ENCODE measurements around the gene DENND4A.

DNA sequence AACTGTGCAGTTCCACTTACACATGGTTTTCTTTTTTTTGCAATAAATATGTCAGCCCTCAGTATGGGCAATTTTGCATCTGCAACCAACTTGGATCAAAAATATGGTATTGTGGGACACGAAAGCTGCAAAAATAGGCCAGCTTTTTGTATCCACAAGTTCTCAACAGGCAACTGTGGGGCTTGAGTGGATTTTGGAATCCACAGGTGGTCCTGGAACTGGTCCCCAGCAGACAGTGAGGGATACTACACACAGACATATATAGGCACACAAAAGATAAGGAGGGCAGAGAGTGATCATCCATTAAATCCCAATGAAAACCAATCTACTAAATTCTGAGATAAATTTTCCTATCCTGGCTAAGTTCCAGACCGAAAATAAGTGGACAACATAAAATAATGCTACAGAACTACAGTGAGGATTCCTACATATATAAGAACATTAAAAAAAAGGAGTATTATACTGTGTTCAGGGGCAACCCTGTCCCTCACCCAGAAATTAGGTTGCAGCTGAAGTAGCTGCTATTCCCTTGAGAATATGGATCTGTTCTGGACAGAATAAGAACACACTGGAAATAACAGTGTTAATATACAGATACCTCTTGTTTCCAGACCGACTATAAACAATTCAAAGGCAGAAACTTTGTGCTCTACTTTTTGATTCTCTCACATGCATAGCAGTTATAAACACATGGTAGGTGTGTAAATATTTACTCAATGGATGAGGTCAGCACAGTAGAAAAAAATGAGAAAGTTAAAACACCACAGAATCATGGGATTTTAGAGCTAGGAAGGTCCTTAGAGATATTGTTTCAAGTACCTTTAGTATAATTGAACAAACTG, 25.4 kb downstream of the DENND4A start:
- TF ChIP-seq CTCF (IDR thresholded peaks at IDR 0.05 in 4 of 5, conservative IDR thresholded peaks at IDR 0.05 in 1 of 5) (no peak), POLR2A (IDR thresholded peaks at IDR 0.05) (no peak)
